ENCODE results near the gene CHST9. TPM values are rescaled to one million over a fixed set of nuclear protein-coding genes. Genes with fewer than 3 reads are reported as not detected.

Gene CHST9
- total RNA-seq, 1 experiment from 2014 or later: 19.2 TPM

GRCh38 chr18:26999797-27000196 is 185.3 kb downstream of the CHST9 start:
- Mint-ChIP-seq H3K9me3 (peaks cover 3% of the 10 kb centered on the region; the same call in 1 of the 2 replicates), H3K4me1 (peaks cover 6% of the 10 kb centered on the region; the same call in 1 of the 2 replicates), H3K4me3 (no peak overlapping the region), H3K27me3 (ENCODE audit: low read depth) (no peaks in the 10 kb centered on the region), H3K27ac (no peak overlapping the region), H3K36me3 (peaks cover 4% of the 10 kb centered on the region; the same call in 1 of the 2 replicates)
- ChIA-PET CTCF (no interaction called here), POLR2A (no interaction called here)
- no peak for ATAC-seq
- TF ChIP-seq HMGA2 (CRISPR knock-in tag; IDR thresholded peaks at IDR 0.05) (no peak), ZNF396 (CRISPR knock-in tag; IDR thresholded peaks at IDR 0.05; ENCODE audit: borderline replicate concordance) (no peak), ZNF121 (CRISPR knock-in tag; IDR thresholded peaks at IDR 0.05) (no peak), FOXK1 (CRISPR knock-in tag; IDR thresholded peaks at IDR 0.05) (no peak), ZNF317 (CRISPR knock-in tag; IDR thresholded peaks at IDR 0.05; ENCODE audit: borderline replicate concordance, low read depth) (no peak), ZSCAN18 (CRISPR knock-in tag; IDR thresholded peaks at IDR 0.05) (no peak), MLX (CRISPR knock-in tag; IDR thresholded peaks at IDR 0.05) (no peak), AR (CRISPR knock-in tag; IDR thresholded peaks at IDR 0.05) (no peak), ZNF512 (CRISPR knock-in tag; IDR thresholded peaks at IDR 0.05; ENCODE audit: borderline replicate concordance) (no peak), ELF4 (CRISPR knock-in tag; IDR thresholded peaks at IDR 0.05; ENCODE audit: low read depth) (no peak), SP1 (CRISPR knock-in tag; conservative IDR thresholded peaks at IDR 0.05) (no peak)
- DNase-seq (ENCODE audit: low spot score): no peak

- H3K27me3 Mint-ChIP-seq (ENCODE audit: low read depth): no peaks in the 10 kb centered on the region
- ChIA-PET CTCF (no interaction called here), POLR2A (no interaction called here)
- H3K9me3 Mint-ChIP-seq: peaks cover 27% of the 10 kb centered on the region
- H3K4me3 Mint-ChIP-seq: no peak overlapping the region
- no peak for ATAC-seq
- no peak overlapping the region for H3K27ac Mint-ChIP-seq
- no peaks in the 10 kb centered on the region for H3K4me1 Mint-ChIP-seq
- DNase-seq (ENCODE audit: low spot score): no peak
- peaks cover 18% of the 10 kb centered on the region for H3K36me3 Mint-ChIP-seq
- no peak for TF ChIP-seq ATF2 (CRISPR knock-in tag; IDR thresholded peaks at IDR 0.05; ENCODE audit: borderline replicate concordance, low read depth)
- TF ChIP-seq ELF4 (CRISPR knock-in tag; IDR thresholded peaks at IDR 0.05; ENCODE audit: low read depth): no peak
- TF ChIP-seq USF1 (CRISPR knock-in tag; IDR thresholded peaks at IDR 0.05): no peak
- TF ChIP-seq ESRRA (CRISPR knock-in tag; IDR thresholded peaks at IDR 0.05; ENCODE audit: borderline replicate concordance): no peak
- TF ChIP-seq RELA (CRISPR knock-in tag; IDR thresholded peaks at IDR 0.05; ENCODE audit: borderline replicate concordance): no peak
- TF ChIP-seq ZNF219 (CRISPR knock-in tag; IDR thresholded peaks at IDR 0.05; ENCODE audit: borderline replicate concordance): no peak
- no peak for TF ChIP-seq ZNF396 (CRISPR knock-in tag; IDR thresholded peaks at IDR 0.05; ENCODE audit: borderline replicate concordance)
- no peak for TF ChIP-seq ATF3 (CRISPR knock-in tag; conservative IDR thresholded peaks at IDR 0.05)
- no peak for TF ChIP-seq ZNF232 (CRISPR knock-in tag; IDR thresholded peaks at IDR 0.05)
- no peak for TF ChIP-seq ATF6 (CRISPR knock-in tag; IDR thresholded peaks at IDR 0.05)
- TF ChIP-seq ZBTB43 (CRISPR knock-in tag; IDR thresholded peaks at IDR 0.05): no peak
Measured at GRCh38 chr18:26993568-26993967, 191.5 kb downstream of the CHST9 start.

Measured in WTC11 (cell line).